Activated CD4-positive, alpha-beta T cell treated with anti-CD3 and anti-CD28 coated beads, Interleukin-2, amount 50 U/mL, for 48 hours (primary cell): ENCODE results near the gene EGFL7.
"Not testable (repeated sequence)": the region's sequence is repeated elsewhere in the genome, so short reads cannot be mapped to it uniquely, and the experiment has no call there.

Source experiments
- DNase-seq, 2 experiments: peaks; one replicate each; pipeline ENCODE4 v3.0.0-alpha.2; 2020

EGFL7 gene

DNA sequence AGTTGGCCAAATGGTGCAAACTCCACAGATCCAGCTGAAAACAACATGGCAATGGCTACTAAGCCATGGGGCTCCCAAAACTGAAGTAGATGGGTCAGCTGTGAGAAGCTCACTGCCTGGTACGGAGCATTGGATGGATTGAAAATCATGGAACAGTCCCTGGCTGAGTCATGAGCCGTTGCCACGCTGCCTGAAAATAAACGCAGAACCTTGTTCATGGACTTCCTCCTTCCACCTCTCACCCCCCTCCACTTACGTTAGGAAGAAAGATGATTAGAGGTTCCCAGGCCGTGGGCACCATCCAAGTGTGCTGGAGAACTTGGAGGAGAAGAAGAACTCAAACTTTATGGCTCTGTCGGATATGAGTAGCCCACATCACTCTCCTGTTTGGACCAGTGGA is 42.8 kb downstream of the EGFL7 start:
- DNase-seq, result no peak

DNA sequence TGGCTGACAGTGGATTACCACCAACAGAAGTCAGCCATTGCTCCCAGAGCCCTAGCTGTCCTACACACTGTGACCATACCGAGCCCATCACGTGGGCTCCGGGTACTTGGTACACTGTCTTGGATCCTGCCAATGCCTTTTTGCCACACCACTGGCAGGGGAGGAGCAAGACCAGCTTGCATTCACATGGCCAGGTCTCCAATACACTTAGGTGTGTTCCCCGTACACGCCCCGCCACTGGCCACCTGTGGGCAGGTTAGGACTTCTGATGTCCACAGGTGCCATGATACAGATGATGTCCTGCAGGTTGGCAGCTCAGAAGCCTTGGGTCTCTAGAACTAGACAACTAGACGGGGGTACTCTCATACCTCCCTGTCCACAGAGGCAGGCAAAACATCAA is 44.3 kb downstream of the EGFL7 start:
- DNase-seq, result no peak

DNA sequence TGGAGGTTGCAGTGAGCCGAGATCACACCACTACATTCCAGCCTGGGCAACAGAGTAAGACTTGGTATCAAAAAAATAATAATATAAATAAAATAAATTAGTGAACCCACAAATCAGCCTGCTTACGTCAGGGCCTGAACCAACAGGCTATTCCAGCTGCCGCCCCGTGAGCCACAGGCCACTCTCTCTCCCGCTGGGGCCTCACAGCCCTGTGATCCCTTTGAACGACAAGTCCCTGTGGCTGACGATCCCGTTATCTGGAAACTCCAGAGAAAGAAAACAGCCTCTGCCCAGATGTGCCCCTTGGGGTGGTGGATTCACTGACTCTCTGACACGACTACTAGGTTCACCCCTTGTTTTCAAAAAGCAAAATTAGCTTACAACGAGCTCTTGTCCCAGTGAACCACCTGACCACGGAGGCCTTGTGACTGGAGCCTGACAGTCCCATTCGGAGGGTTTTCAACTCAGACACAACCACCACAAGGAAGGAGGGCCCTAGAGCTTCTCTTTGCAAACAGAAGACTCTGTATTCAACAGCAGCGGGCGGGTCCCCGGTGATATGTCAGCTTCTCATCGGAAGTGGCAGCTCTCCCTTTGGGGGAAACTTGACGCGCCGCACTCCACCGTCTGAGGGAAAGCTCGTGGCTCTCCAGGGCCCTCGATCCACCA is 45.3 kb downstream of the EGFL7 start:
- DNase-seq, result no peak

DNA sequence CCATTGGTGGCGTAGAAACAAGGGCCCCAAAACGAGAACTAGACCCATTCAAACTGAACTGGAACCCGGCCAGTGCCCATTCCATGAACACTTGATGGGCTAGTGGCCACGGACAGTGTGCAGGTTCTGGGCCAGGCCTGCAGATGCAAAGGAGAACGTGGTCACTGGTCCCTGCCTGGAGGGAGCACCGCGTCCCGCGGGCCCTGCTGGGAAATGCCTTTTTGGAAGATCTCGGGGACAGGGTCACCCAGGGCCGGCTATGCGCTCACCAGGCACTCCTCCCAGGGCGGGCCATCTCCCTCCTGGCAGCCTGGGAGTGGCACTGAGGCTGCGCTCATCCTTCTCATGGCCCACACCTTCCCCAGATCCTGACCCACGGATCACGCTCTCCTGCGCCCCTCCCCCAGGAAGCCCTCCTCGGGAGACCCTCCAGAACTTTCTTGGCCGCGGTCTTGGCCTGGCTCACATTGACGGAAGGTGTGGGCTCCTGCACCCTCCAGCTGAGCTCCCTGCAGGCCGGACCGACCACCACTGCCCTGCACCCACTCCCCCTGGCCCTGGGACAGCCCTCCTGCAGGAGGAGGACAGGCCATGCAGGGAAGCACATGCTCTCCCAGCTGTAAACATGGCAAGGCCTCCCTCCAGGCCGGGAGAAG is 46.9 kb downstream of the EGFL7 start:
- DNase-seq, result no peak

DNA sequence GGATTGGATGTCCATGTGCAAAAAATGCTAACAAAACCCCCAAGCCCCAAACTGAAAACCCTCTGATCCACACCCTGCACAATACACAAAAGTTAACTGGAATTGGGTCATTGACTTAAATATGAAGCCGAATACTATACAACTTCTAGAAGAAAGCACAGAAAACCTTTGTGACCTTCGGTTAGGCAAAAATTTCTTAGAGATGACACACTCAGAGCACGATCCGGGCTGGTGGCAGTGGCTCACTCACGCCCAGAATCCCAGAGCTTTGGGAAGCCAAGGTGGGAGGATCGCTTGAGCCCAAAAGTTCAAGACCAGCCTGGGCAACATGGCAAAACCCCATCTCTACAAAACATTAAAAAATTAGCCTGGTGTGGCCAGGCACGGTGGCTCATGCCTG is 47.8 kb downstream of the EGFL7 start:
- DNase-seq, result no peak

DNA sequence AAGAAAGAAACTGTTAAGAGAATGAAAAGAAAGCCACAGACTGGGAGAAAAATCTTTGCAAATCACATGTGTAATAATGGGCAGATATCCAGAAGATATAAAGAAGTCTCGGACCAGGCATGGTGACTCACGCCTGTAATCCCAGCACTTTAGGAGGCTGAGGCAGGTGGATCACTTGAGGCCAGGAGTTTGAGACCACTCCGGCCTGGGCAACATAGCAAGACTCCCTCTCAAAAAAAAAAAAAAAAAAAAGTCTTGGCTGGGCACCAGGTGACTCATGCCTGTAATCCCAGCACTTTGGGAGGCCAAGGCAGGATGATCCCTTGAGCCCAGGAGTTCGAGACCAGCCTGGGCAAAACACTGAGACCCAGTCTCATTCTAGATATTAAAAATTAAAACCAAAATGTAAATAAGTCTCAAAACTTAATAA is 48.5 kb downstream of the EGFL7 start:
- not testable (repeated sequence) for DNase-seq

DNA sequence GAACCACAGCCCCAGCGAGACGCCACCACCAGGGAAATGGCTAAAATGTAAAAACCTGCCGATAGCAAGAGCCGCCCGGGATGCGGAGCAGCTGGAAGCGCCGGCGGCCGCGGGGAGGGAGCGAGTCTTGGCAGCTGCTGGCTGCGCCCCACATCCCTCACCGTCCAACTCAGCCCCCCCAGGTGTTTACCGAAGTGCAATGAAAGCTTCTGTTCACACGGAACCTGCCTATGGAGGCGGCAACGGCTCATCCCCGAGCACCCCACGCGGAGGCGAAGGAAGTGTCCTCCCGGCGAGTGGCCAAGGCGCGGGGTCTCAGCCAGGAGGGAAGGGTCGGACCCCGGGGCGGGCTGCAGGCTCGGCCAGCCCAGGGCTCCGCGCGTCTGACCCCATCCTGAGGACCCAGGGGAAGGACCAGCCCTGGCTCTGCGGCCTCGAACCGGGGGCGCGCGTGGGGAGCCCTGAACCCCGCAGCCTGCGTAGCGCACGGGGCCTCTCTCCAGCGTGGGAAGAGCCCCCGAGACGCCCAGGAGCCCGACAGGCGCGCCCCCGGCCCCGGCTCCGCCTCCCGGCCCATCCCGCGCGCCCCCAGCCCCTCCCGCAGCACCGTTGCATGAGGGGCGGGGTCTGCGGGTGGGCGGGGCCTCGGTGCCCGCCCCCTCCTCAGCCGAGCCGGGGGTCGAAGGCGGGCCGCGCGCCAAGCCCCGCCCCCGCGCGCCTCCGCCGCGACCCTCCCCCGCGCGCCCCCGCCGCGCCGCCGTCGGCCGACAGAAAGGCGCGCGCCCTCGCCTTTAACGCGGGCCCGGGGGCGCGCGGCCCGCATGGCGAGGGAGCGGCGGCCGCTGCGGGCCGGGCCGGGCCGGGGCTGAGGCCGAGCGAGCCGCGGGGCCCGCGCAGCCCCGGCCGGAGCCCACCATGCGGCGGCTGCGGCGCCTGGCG is 49.3 kb downstream of the EGFL7 start, which contains the start of gene DIPK1B:
DIPK1B (plus strand) TSS at position 822 of the 939 bp plus-strand sequence; CDS start at position 916, 94 bp downstream.
- DNase-seq, result no peak

DNA sequence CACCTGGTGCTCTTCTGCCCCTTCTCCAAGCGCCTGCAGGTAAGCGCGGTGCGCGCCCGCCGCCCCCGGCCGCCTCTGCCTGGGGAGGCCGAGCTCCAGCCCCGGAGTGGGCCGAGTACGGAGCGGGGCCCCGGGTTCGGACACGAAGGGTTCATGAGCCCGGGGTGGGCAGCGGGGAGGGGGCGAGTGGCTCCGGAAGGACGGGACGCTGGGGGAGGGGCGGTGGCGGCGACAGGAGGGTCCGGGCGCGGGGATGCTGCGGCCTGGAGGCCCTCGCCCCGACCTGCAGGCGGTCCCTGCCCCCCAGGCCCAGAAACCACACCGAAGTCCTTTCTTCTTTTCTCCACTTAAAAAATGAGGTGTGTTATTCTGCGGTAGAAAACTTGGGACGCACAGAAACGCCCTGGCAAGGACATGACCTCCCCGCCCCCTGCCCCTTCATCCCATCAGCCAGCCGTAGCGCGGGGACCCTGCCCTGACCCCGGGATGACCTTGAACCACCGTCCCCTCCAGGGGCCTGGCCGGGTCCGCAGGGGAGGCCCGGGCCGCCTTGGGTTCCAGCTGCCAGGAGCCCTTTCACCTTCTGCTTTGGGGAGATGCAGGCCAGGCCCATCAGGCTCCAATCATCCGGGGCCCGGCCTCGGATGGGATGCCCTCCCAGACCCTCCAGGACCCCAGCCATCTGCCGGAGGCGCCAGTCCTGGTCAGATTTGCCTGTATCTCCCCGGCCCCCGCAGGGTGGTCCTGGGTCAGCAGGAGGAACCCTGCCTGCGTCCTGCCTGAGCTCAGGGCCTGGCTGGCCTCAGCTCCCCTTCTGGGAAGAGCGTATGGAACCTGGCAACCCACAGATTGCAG is 50.2 kb downstream of the EGFL7 start:
- DNase-seq, result no peak

DNA sequence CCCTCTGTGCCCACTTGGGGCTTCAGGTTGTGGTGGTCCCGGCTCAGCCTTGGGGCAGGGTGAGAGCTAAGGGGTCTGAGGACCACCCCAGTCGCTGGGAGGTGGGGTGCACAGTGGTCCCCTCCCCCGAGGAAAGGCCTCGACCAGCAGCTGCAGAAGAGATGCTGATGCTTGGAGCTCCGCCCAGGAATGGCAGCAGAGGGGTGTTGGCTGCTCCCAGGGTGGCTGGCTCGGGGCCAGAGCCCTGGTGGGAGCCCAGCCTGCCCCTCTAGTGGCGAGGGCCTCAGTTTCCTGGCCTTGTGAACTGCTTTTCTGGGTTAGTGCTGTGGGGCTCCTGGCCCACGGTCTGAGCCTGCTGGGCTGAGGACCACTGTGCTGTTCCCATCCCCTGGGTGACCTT is 50.8 kb downstream of the EGFL7 start:
- DNase-seq, result no peak

DNA sequence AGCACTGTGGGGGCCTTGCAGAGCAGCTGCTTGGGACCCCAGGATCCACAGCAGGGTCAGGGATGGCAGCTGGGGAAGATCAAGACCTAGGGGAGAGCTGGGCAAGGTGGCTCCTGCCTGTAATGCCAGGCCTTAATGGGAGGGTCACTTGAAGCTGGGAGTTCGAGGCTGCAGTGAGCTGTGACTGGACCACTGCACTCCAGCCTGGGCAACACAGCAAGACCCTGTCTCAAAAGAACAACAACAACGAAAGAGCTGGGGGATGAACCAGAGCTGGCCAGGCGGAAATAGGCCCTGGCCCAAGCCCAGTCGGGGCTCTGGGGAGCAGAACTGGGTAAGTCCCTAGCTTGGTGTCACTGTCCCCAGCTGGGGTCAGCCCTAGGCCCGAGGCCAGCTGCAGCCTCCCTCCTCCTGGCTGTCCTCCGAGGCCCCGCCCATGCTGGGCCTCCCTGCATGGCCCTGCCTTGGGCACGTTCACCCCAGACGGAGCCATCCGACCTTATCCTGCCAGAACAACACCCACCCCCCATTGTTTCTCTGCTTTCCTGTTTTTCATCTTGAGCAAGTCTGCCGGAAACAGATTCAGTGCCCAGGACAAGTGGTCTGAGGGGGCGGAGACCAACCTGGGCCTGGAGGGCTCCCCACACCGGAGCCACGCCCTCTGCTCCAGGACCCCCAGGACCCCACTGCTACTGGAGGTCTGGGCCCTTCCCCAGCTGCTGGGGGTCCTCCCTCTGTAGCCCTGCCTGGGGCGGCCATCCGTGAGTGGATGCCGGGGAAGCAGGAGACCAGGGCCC is 51.6 kb downstream of the EGFL7 start:
- DNase-seq, result no peak

DNA sequence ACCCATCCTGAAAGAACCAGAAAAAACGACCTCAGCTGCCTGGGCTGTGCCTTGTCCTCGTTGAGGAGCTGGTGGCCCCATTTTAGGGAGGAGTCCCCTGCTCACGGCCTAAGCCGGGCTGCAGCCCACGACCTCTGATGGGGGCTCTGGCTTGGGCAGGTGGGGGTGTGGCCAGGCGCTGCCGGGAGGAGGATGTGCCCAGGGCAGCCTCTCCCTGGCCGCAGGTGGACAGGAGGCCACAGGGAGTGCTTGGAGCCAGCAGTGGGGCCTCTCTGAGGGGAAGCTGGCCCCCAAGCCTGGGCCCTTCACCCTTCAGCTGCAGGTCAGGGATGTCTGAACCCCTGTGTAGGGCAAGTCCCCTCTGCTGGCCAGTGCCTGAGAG is 52.2 kb downstream of the EGFL7 start:
- no peak for DNase-seq

DNA sequence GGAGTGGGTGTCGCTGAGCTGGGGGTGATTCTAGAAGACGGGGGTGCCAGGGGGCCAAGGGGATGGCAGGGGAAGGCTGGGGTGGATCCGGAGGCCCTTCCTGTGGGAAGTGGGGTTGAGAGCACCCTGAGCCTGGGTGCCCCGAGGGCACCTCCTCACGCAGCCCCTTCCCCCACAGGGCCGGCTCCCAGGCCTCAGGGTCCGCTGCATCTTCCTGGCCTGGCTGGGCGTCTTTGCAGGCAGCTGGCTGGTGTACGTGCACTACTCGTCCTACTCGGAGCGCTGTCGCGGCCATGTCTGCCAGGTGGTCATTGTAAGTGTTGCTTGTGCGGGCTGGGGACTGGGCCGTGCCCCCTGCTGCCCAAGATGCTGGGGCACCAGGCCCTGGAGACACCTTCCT is 54.7 kb downstream of the EGFL7 start:
- DNase-seq, result no peak

DNA sequence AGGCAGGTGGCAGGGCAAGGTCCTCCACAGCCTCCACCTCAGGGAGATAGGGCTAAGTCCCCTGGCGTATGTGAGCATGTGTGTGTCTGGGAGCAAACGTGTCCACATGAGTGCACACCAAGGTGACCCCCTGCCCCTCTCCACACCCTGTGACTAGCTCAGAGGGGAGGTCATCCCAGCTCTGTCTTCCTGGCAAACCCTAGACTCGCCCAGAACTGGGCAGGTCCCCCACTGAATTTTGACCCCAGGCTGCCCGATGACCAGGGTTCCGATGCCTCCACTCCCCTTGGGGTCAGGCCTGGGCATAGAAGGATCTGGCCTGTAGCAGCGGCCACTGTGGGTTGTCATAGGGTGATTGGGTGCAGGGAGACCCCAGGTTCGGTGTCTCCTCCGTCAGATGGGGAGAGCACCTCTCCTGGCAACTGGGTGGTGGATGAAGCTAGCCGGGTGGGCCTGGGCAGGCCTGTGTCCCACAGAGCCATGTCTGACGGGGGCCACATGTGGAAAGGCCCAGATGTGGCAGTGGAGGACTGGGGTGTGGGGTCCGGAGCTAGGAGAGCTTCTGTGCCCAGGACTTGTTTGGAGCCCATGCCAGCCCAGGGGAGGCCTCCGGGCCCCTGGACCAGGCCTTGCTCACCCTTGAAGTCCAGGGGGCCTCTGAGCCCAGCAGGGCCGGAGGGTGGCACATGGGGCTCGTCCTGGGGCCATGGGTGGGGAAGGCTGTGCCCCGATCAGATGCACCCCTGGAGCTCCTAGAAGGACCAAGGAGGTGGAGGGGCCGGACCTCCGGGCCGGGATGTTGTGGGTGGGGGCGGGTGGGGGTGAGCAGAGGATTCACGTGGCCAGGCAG is 55.9 kb downstream of the EGFL7 start:
- no peak for DNase-seq

DNA sequence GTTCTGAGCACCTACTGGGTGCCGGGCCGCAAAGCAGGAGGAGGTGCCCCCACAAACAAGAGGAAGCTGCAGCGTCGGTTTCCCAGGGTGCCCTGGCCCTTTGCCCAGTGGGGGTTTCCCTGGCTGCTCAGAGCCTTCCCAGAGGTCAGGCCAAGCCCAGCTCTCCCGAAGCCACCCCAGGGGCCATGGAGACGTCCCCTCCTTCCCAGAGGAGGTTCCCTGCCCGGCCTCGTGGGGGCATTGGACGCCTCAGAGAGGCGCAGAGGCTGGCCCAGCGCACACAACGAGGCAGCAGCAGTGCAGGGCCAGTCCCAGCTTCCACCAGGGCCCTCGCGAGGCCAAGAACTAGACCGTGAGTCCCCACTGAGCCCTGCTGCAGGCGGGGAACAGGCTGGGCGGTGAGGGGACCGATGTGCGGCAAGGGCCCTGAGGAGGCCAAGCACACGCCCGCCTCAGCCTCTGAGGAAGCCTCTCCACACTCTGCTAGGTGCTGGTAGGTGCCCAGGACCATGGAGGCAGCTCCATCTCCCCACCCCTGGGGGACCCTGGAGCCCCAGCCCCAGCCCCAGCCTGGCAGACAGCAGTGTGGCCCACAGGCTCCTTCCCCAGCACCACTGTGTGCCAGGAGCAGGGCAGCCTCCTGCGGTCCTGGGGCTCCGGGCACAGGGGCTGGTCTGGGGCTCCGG is 56.6 kb downstream of the EGFL7 start:
- no peak for DNase-seq

DNA sequence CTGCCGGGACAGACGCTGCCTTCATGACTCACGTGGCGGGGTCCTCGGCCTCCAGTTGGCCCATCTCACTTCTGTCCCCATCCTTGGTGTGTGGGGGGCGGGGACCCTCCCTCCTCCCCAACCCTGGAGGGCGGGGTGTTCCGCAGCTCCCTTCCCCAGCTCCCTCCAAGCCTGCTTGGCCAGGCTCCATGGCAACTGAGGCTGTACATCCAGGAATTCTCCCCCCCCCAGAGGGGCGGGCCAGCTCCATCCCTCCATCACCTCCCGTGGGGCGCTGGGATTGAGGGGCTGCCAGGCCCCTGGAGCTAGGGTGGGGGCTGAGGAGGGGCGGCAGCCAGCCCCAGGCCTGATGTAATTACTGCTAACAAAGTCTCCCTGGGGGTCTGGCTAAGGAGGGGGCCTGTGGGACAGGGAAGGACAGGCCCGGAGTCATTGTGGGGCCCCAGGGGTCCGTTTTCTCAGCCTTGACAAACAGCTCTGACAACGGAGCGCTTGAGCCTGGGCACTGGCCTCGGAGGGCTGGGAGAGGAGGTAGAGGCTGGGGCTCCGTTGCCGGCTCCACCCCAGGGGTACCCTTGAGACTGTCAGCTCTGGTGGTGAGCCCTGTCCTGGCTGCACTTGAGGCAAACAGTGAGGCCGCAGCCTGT is 57.7 kb downstream of the EGFL7 start:
- DNase-seq, result no peak

DNA sequence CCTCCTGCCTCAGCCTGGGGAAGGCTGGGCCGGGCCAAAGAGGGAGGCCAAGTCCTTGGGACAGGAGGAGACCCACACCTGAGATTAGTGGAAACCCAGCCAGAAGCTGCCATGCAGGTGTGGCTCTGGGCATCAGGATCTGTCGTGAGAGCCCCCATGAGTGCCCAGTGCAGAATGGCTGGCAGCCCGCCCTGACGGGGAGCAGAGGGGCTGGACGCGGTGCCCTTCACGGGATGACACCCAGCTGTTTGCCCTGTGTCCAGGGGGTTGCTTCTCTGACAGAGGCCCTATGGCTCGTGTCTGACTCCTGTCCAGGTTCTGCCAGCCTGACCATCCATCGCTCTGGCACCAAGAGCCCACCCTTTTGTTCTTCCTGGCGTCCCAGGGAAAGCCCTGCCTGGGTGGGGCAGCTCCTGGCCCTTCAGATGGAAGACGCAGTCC is 58.2 kb downstream of the EGFL7 start:
- DNase-seq, result no peak

DNA sequence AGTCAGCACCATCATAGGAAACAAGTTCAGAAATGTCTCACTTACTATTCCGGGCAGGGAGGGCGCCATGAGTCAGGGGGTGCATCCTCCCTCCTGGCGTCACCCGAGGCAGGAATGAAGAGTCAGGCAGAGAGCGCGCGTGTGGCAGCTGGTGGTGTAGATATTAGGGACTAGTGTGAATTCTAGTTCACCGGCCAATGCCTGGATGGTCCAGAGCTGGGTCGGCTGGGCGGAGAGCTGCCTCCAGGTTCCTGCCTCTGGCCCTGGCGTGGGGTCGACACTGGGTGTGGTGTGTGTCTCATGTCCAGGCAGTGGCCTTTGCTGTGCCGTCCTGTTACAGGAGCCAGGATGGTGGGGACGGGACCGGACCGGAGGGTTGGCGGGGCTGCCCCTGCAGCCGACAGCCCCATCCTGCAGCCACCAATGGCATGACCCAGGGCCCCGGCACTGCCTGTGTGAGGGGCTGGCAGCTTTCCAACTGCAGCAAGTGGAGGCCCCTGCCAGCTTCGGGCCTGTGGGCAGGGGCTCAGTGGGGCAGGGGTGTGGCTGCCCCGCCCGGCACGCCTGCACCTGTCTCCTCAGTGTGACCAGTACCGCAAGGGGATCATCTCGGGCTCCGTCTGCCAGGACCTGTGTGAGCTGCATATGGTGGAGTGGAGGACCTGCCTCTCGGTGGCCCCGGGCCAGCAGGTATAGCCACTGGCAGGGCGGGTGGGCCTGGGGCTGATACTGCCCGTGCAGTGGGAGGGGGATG is 58.8 kb downstream of the EGFL7 start:
- DNase-seq, result peak; percentile 25 to 38
